Neural crest cell (in vitro differentiated cells): Measurements from ENCODE around the gene ZER1. TPM values are rescaled to one million over a fixed set of nuclear protein-coding genes. Genes with fewer than 3 reads are reported as not detected.

Experiments used
- DNase-seq: peaks from one replicate; pipeline ENCODE4 v3.0.0; 2021; ENCODE audit warnings: low read depth, mixed read lengths, low spot score
- H3K27ac Mint-ChIP-seq: one replicate; pipeline ENCODE4 v1.8.0; 2021; ENCODE audit warnings: mild to moderate bottlenecking, mixed read lengths; ENCODE audit not compliant: unreplicated experiment
- H3K27me3 Mint-ChIP-seq: 2 replicates; pipeline ENCODE4 v1.8.0; 2021; ENCODE audit warnings: low read depth, mild to moderate bottlenecking, mixed read lengths
- H3K36me3 Mint-ChIP-seq: 2 replicates; pipeline ENCODE4 v1.8.0; 2021; ENCODE audit warnings: low read depth, mild to moderate bottlenecking, mixed read lengths
- H3K4me1 Mint-ChIP-seq: 2 replicates; pipeline ENCODE4 v1.8.0; 2021; ENCODE audit warnings: mixed read lengths
- H3K4me3 Mint-ChIP-seq: one replicate; pipeline ENCODE4 v1.8.0; 2021; ENCODE audit warnings: mild to moderate bottlenecking, mixed read lengths
- H3K9me3 Mint-ChIP-seq: 2 replicates; pipeline ENCODE4 v1.8.0; 2021; ENCODE audit warnings: mixed read lengths
- CTCF ChIP-seq: fragments of 200-600 bp; sonication (generic); conservative IDR thresholded peaks from 2 replicates; pipeline ENCODE4 v1.5.0; 2021; ENCODE audit warnings: antibody characterized with exemption, mild to moderate bottlenecking
- total RNA-seq: library from RNA; stranded (reverse); gene quantifications from 2 replicates; pipeline ENCODE4 v1.2.1, GENCODE V29; 2021

The ZER1 gene
- total RNA-seq, 1 donor from 2014 or later: 19.1 TPM

GRCh38 chr9:128729302-128729701 lies 42.4 kb downstream of the ZER1 start:
- H3K36me3 Mint-ChIP-seq: no peaks in the 10 kb centered on the region
- no peak for DNase-seq
- peak overlapping the region; percentile 19 for H3K27ac Mint-ChIP-seq
- peaks cover 20% of the 10 kb centered on the region for H3K4me1 Mint-ChIP-seq
- no peak for TF ChIP-seq CTCF
- peaks cover 4% of the 10 kb centered on the region for H3K27me3 Mint-ChIP-seq
- peaks cover 3% of the 10 kb centered on the region for H3K9me3 Mint-ChIP-seq
- no peak overlapping the region for H3K4me3 Mint-ChIP-seq

DNA sequence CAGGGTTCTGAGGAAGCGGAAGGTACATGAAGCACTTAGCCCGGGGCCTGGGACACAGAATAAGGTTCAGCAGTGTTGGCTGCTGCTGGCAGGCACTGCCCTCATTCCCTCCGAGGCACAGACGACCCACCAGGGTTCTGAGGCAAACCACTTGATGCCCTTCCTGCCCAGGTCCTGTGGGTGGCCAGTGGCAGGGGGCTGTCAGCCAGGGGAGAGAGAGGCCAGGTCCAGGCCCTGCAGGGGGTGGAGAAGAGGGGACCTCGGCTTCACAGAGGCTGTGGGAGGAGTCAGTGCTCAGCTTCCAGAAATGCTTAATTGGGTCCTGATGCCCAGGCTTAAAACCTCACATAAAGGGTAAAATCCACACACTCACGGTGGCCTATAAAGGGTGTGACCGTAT lies 43.4 kb downstream of the ZER1 start:
- Mint-ChIP-seq H3K4me1 (peaks cover 24% of the 10 kb centered on the region), H3K4me3 (no peak overlapping the region), H3K36me3 (no peaks in the 10 kb centered on the region), H3K9me3 (peaks cover 3% of the 10 kb centered on the region), H3K27ac (no peak overlapping the region), H3K27me3 (peaks cover 4% of the 10 kb centered on the region)
- no peak for DNase-seq
- TF ChIP-seq CTCF: no peak

DNA sequence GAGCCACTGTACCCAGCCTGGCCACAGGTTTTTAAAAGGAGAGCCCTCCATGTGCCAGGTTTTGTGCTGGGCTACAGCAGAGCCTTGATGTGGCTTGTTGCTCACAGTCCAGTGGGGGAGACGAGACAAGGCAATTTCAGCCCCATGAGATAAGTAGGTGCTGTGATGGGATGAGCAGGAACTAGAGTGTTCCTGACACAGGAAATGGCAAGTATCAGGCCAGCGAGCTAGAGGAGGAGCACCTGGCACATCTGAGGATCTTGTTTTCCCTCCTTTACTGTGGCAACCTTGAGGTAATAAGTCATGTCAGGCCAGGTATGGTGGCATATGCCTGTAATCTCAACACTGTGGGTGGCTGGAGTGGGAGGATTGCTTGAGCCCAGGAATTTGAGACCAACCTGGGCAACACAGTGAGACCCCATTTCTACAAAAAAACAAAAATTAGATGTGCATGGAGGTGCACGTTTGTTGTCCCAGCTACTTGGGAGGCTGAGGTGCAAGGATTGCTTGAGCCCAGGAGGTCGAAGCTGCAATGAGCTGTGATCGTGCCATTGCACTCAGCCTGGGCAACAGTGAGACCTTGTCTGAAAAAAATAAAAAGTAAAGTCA lies 44.0 kb downstream of the ZER1 start:
- Mint-ChIP-seq H3K27ac (no peak overlapping the region), H3K4me1 (peaks cover 24% of the 10 kb centered on the region), H3K36me3 (no peaks in the 10 kb centered on the region), H3K9me3 (peaks cover 3% of the 10 kb centered on the region), H3K27me3 (peaks cover 4% of the 10 kb centered on the region), H3K4me3 (no peak overlapping the region)
- no peak for DNase-seq
- TF ChIP-seq CTCF: no peak

GRCh38 chr9:128724744-128725211 lies 46.9 kb downstream of the ZER1 start:
- no peak overlapping the region for H3K27ac Mint-ChIP-seq
- H3K4me3 Mint-ChIP-seq: peak overlapping the region; percentile 84
- no peak for TF ChIP-seq CTCF
- no peak for DNase-seq
- H3K4me1 Mint-ChIP-seq: peaks cover 30% of the 10 kb centered on the region
- no peaks in the 10 kb centered on the region for H3K36me3 Mint-ChIP-seq
- H3K27me3 Mint-ChIP-seq: peaks cover 4% of the 10 kb centered on the region
- peaks cover 3% of the 10 kb centered on the region for H3K9me3 Mint-ChIP-seq

GRCh38 chr9:128723866-128724743 lies 47.6 kb downstream of the ZER1 start, which contains the start of gene ZDHHC12:
Gene ZDHHC12, minus strand, starts transcription at chr9:128724127. Its CDS starts 34 bp downstream, at chr9:128724093.
- DNase-seq: peak; percentile 77
- H3K36me3 Mint-ChIP-seq: no peaks in the 10 kb centered on the region
- H3K27me3 Mint-ChIP-seq: peaks cover 4% of the 10 kb centered on the region

More at GRCh38 chr9:128723866-128724743, 47.6 kb downstream of the ZER1 start, which contains the start of gene ZDHHC12:
- TF ChIP-seq CTCF: no peak
- Mint-ChIP-seq H3K4me1 (peaks cover 30% of the 10 kb centered on the region), H3K4me3 (peak within 1 kb of the TSS; percentile 89), H3K27ac (peak within 1 kb of the TSS; percentile 75), H3K9me3 (peaks cover 3% of the 10 kb centered on the region)
